DOHH2 (cell line): Measurements from ENCODE around the gene ACTA1.

Experiments
- H3F3A ChIP-seq: fragments of 200-600 bp; sonication (generic), shearing (Covaris generic); 2 replicates; pipeline ENCODE4 v1.6.0; 2016; ENCODE audit warnings: antibody characterized with exemption, mild to moderate bottlenecking; ENCODE audit not compliant: control insufficient read depth, insufficient read depth
- H3K27ac ChIP-seq: fragments of 200-600 bp; sonication (generic); 2 replicates; pipeline ENCODE4 v1.5.1; 2014; ENCODE audit warnings: low read depth, mild to moderate bottlenecking, low read length, moderate library complexity
- H3K27me3 ChIP-seq: fragments of 200-600 bp; sonication (generic); 2 replicates; pipeline ENCODE4 v1.6.1; 2014; ENCODE audit warnings: mild to moderate bottlenecking, low read length, mixed read lengths; ENCODE audit not compliant: control insufficient read depth
- H3K36me3 ChIP-seq: fragments of 200-600 bp; sonication (generic); 2 replicates; pipeline ENCODE4 v1.6.1; 2014; ENCODE audit warnings: mild to moderate bottlenecking, low read length, moderate library complexity, mixed read lengths; ENCODE audit not compliant: control insufficient read depth
- H3K4me1 ChIP-seq: fragments of 200-600 bp; sonication (generic); 2 replicates; pipeline ENCODE4 v1.6.1; 2014; ENCODE audit warnings: mild to moderate bottlenecking, low read length, mixed read lengths; ENCODE audit not compliant: control insufficient read depth
- H3K4me2 ChIP-seq: fragments of 200-600 bp; sonication (generic); 2 replicates; pipeline ENCODE4 v1.6.0; 2014; ENCODE audit warnings: mild to moderate bottlenecking, low read length, moderate library complexity
- H3K4me3 ChIP-seq: fragments of 200-600 bp; sonication (generic); 2 replicates; pipeline ENCODE4 v1.5.1; 2014; ENCODE audit warnings: mild to moderate bottlenecking, low read length, mixed read lengths
- H3K79me2 ChIP-seq: fragments of 200-600 bp; sonication (generic); 2 replicates; pipeline ENCODE4 v1.6.1; 2014; ENCODE audit warnings: mild to moderate bottlenecking, low read length, mixed read lengths; ENCODE audit not compliant: control insufficient read depth
- H3K9me2 ChIP-seq: fragments of 200-600 bp; sonication (generic); replicated peaks from 2 replicates; pipeline ENCODE4 v1.6.1; 2014; ENCODE audit warnings: mild to moderate bottlenecking, low read length, mixed read lengths; ENCODE audit not compliant: control insufficient read depth
- H3K9me3 ChIP-seq: fragments of 200-600 bp; sonication (generic); 2 replicates; pipeline ENCODE4 v1.6.1; 2014; ENCODE audit warnings: antibody characterized with exemption, low read length, mixed read lengths; ENCODE audit not compliant: control insufficient read depth, insufficient read depth
- H4K20me1 ChIP-seq: fragments of 200-600 bp; sonication (generic); 2 replicates; pipeline ENCODE4 v1.6.0; 2014; ENCODE audit warnings: low read depth, mild to moderate bottlenecking, antibody characterized with exemption, low read length, moderate library complexity; ENCODE audit not compliant: control insufficient read depth, insufficient read depth
- CTCF ChIP-seq: fragments of 200-600 bp; sonication (generic); IDR thresholded peaks from one replicate; pipeline ENCODE4 v1.5.1; 2014; ENCODE audit warnings: antibody characterized with exemption, mild to moderate bottlenecking, low read depth, low read length; ENCODE audit not compliant: poor library complexity, severe bottlenecking
- EZH2phosphoT487 ChIP-seq: fragments of 200-600 bp; sonication (generic); IDR thresholded peaks from 2 replicates; pipeline ENCODE4 v1.6.1; 2017; ENCODE audit warnings: borderline replicate concordance, mild to moderate bottlenecking, antibody characterized with exemption, low read length, moderate library complexity, mixed read lengths

ACTA1 gene

GRCh38 chr1:229434641-229435051 lies 752 bp upstream of the ACTA1 start:
- Histone ChIP-seq H3F3A (peaks cover 2% of the 10 kb centered on the region; the same call in 1 of the 2 replicates), H3K27me3 (no peaks in the 10 kb centered on the region), H3K4me3 (no peak overlapping the region), H3K9me2 (no peaks in the 10 kb centered on the region), H3K9me3 (no peaks in the 10 kb centered on the region), H3K4me1 (no peaks in the 10 kb centered on the region), H3K79me2 (no peaks in the 10 kb centered on the region), H3K36me3 (no peaks in the 10 kb centered on the region; the same call in 1 of the 2 replicates), H4K20me1 (no peaks in the 10 kb centered on the region), H3K4me2 (no peak overlapping the region), H3K27ac (no peak overlapping the region)
- TF ChIP-seq EZH2phosphoT487: no peak
- no peak for TF ChIP-seq CTCF

GRCh38 chr1:229433364-229434004 lies 410 bp downstream of the ACTA1 start:
- Histone ChIP-seq H3K27ac (no peak overlapping the region), H3K4me2 (no peak overlapping the region), H3K4me1 (no peaks in the 10 kb centered on the region), H3K27me3 (no peaks in the 10 kb centered on the region), H3K4me3 (no peak overlapping the region), H4K20me1 (no peaks in the 10 kb centered on the region), H3K36me3 (no peaks in the 10 kb centered on the region), H3K79me2 (no peaks in the 10 kb centered on the region), H3F3A (peaks cover 2% of the 10 kb centered on the region; the same call in 1 of the 2 replicates), H3K9me3 (no peaks in the 10 kb centered on the region), H3K9me2 (no peaks in the 10 kb centered on the region)
- TF ChIP-seq CTCF (no peak), EZH2phosphoT487 (no peak)

GRCh38 chr1:229432905-229433304 lies 989 bp downstream of the ACTA1 start:
- H3K27me3 ChIP-seq: no peaks in the 10 kb centered on the region
- H3K4me2 ChIP-seq: no peak overlapping the region
- no peak overlapping the region for H3K4me3 ChIP-seq

More at GRCh38 chr1:229432905-229433304, 989 bp downstream of the ACTA1 start:
- no peak for TF ChIP-seq CTCF
- no peak for TF ChIP-seq EZH2phosphoT487
- Histone ChIP-seq H3F3A (no peaks in the 10 kb centered on the region; the same call in 1 of the 2 replicates), H3K4me1 (no peaks in the 10 kb centered on the region), H3K9me2 (no peaks in the 10 kb centered on the region), H3K27ac (no peak overlapping the region), H4K20me1 (no peaks in the 10 kb centered on the region), H3K79me2 (no peaks in the 10 kb centered on the region), H3K9me3 (no peaks in the 10 kb centered on the region), H3K36me3 (no peaks in the 10 kb centered on the region)
